GM12875 (cell line): ENCODE results near the gene FAM78B.

ENCODE experiments used
- H3K4me3 ChIP-seq: one replicate; pipeline ENCODE4 v1.5.1; 2011; ENCODE audit warnings: low read depth, low read length, control low read depth
- TF ChIP-seq, protein P1 (sequence below): IDR thresholded peaks from 2 replicates; pipeline ENCODE4 v1.5.1; 2011; ENCODE audit warnings: low read depth, mild to moderate bottlenecking, control low read depth, inconsistent platforms, low read length, moderate library complexity, borderline replicate concordance; ENCODE audit not compliant: insufficient read depth

Gene FAM78B

GRCh38 chr1:166190400-166190799, 23.6 kb upstream of the FAM78B start:
- H3K4me3 ChIP-seq, result no peak overlapping the region
- TF ChIP-seq, protein P1, sequence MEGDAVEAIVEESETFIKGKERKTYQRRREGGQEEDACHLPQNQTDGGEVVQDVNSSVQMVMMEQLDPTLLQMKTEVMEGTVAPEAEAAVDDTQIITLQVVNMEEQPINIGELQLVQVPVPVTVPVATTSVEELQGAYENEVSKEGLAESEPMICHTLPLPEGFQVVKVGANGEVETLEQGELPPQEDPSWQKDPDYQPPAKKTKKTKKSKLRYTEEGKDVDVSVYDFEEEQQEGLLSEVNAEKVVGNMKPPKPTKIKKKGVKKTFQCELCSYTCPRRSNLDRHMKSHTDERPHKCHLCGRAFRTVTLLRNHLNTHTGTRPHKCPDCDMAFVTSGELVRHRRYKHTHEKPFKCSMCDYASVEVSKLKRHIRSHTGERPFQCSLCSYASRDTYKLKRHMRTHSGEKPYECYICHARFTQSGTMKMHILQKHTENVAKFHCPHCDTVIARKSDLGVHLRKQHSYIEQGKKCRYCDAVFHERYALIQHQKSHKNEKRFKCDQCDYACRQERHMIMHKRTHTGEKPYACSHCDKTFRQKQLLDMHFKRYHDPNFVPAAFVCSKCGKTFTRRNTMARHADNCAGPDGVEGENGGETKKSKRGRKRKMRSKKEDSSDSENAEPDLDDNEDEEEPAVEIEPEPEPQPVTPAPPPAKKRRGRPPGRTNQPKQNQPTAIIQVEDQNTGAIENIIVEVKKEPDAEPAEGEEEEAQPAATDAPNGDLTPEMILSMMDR, result no peak

GRCh38 chr1:166189126-166189525, 22.3 kb upstream of the FAM78B start:
- TF ChIP-seq, protein P1, result no peak
- no peak overlapping the region for H3K4me3 ChIP-seq

- no peak overlapping the region for H3K4me3 ChIP-seq
- TF ChIP-seq, protein P1, result no peak
Observed at GRCh38 chr1:166185526-166185925, 18.7 kb upstream of the FAM78B start.

GRCh38 chr1:166184897-166185296, 18.1 kb upstream of the FAM78B start:
- TF ChIP-seq, protein P1, result no peak

GRCh38 chr1:166184012-166184411, 17.2 kb upstream of the FAM78B start:
- TF ChIP-seq, protein P1, result no peak
- no peak overlapping the region for H3K4me3 ChIP-seq

More at GRCh38 chr1:166184897-166185296, 18.1 kb upstream of the FAM78B start:
- no peak overlapping the region for H3K4me3 ChIP-seq

- no peak overlapping the region for H3K4me3 ChIP-seq
- TF ChIP-seq, protein P1, result no peak
Observed at GRCh38 chr1:166182281-166182680, 15.5 kb upstream of the FAM78B start.

GRCh38 chr1:166176416-166176815, 9.6 kb upstream of the FAM78B start:
- no peak overlapping the region for H3K4me3 ChIP-seq
- TF ChIP-seq, protein P1, result no peak
